HepG2 (cell line): ENCODE results near the gene CSTF3. TPM values are rescaled to one million over a fixed set of nuclear protein-coding genes. Genes with fewer than 3 reads are reported as not detected.

Experiments
- ATAC-seq: fragments of 200-7000 bp; cut with Tn5 transposase; 3 replicates; pipeline ENCODE4 v1.9.1; 2020; ENCODE audit warnings: mild to moderate bottlenecking, moderate library complexity
- BruUV-seq: library from RNA; stranded (reverse); fragments of 400-500 nt; replicated peaks from 2 replicates; lab custom pipeline; 2021; lab: Mats Ljungman, UMichigan
- CTCF ChIA-PET: fragments of 300-600 bp; formaldehyde crosslinking; extraction: SDS; loops from one replicate; lab custom pipeline; 2021; ENCODE audit warnings: low total read pairs, inconsistent platforms, low intra/inter-chr PET ratio; lab: Yijun Ruan, JAX
- POLR2A ChIA-PET: fragments of 350-600 bp; sonication (Branson Sonifier 250); formaldehyde crosslinking; loops from one replicate; lab custom pipeline; 2020; ENCODE audit warnings: antibody characterized with exemption, inconsistent platforms; lab: Yijun Ruan, JAX
- DNase-seq: peaks from one replicate; pipeline ENCODE4 v3.0.0-alpha.2; 2015; ENCODE audit warnings: low spot score
- FAIRE-seq: peaks from 3 replicates; lab custom pipeline; 2011; peaks lifted over from hg19 to GRCh38; lab: Jason Lieb, UNC
- H2AFZ ChIP-seq: one replicate; pipeline ENCODE4 v1.6.1; 2011; ENCODE audit warnings: low read length, inconsistent platforms
- H3K27ac ChIP-seq: fragments of 300-600 bp; 3 replicates; pipeline ENCODE4 v1.8.0; 2011; ENCODE audit warnings: mixed run types, mild to moderate bottlenecking, mixed read lengths, low read length, inconsistent platforms; ENCODE audit not compliant: insufficient read depth; ENCODE audit errors: extremely low read length
- H3K27me3 ChIP-seq, 2 experiments: fragments of 200-600 bp in 1 of 2; 2 replicates in 1 of 2; 3 replicates in 1 of 2; pipeline versions ENCODE4 v1.6.0 to v1.8.0; 2011; ENCODE audit warnings: low read length in 2 of 2, mild to moderate bottlenecking in 2 of 2, moderate library complexity in 2 of 2, inconsistent platforms in 1 of 2; ENCODE audit not compliant: insufficient read depth in 2 of 2, control insufficient read depth in 1 of 2
- H3K36me3 ChIP-seq, 2 experiments: fragments of 200-600 bp in 1 of 2; replicated peaks in 1 of 2; 2 replicates in 1 of 2; 3 replicates in 1 of 2; pipeline versions ENCODE4 v1.5.1 to v1.8.0; 2011; ENCODE audit warnings: low read length in 2 of 2, inconsistent platforms in 1 of 2; ENCODE audit not compliant: insufficient read depth in 2 of 2, control insufficient read depth in 1 of 2
- H3K4me1 ChIP-seq: 2 replicates; pipeline ENCODE4 v1.5.1; 2012; ENCODE audit warnings: low read length, inconsistent platforms; ENCODE audit not compliant: insufficient read depth
- H3K4me2 ChIP-seq: 2 replicates; pipeline ENCODE4 v1.6.0; 2011; ENCODE audit warnings: low read depth, low read length, inconsistent platforms
- H3K4me3 ChIP-seq, 3 experiments: fragments of 200-600 bp in 1 of 3; sonication (generic), shearing (Covaris generic) in 1 of 3; replicated peaks in 1 of 3; 2 replicates each; pipeline ENCODE4 v1.5.1; 2011 to 2016; ENCODE audit warnings: low read length in 3 of 3, inconsistent platforms in 2 of 3, low read depth in 2 of 3, mild to moderate bottlenecking in 2 of 3, control low read depth in 1 of 3, mixed read lengths in 1 of 3; ENCODE audit not compliant: insufficient read depth in 1 of 3
- H3K79me2 ChIP-seq: one replicate; pipeline ENCODE4 v1.6.1; 2011; ENCODE audit warnings: low read length, inconsistent platforms; ENCODE audit not compliant: insufficient read depth
- H3K9ac ChIP-seq: 2 replicates; pipeline ENCODE4 v1.6.0; 2011; ENCODE audit warnings: mild to moderate bottlenecking, low read depth, low read length, inconsistent platforms; ENCODE audit not compliant: insufficient read depth
- H3K9me3 ChIP-seq: 2 replicates; pipeline ENCODE4 v1.5.1; 2012; ENCODE audit warnings: mild to moderate bottlenecking, low read length
- H4K20me1 ChIP-seq: 2 replicates; pipeline ENCODE4 v1.6.0; 2011; ENCODE audit warnings: inconsistent platforms, mild to moderate bottlenecking, low read length, moderate library complexity; ENCODE audit not compliant: insufficient read depth
- ARID2 ChIP-seq: sonication (generic); formaldehyde crosslinking; IDR thresholded peaks from 2 replicates; pipeline ENCODE4 v1.8.1; 2022; ENCODE audit warnings: mild to moderate bottlenecking, missing genetic modification reagents, borderline replicate concordance
- CREB1 ChIP-seq, 2 experiments: fragments of 450-650 bp in 1 of 2; IDR thresholded peaks; 2 replicates each; pipeline ENCODE4 v1.6.1; 2016 to 2017; ENCODE audit warnings: control low read depth in 1 of 2, mild to moderate bottlenecking in 1 of 2, missing compliant biosample characterization in 1 of 2, missing genetic modification characterization in 1 of 2
- GATAD2A ChIP-seq: IDR thresholded peaks from 2 replicates; pipeline ENCODE4 v1.6.1; 2016
- HHEX ChIP-seq: IDR thresholded peaks from 2 replicates; pipeline ENCODE4 v1.6.1; 2016; ENCODE audit warnings: control low read depth
- MTA1 ChIP-seq: sonication (generic); formaldehyde crosslinking; IDR thresholded peaks from 2 replicates; pipeline ENCODE4 v1.4.0; 2020; ENCODE audit warnings: missing genetic modification reagents, mild to moderate bottlenecking, borderline replicate concordance
- PCBP2 ChIP-seq: fragments of 200-400 bp; formaldehyde crosslinking; optimal IDR thresholded peaks from 2 replicates; pipeline ENCODE3; 2018; ENCODE audit warnings: low read length, low read depth; ENCODE audit not compliant: poor library complexity, severe bottlenecking
- PRPF4 ChIP-seq: fragments of 200-400 bp; formaldehyde crosslinking; IDR thresholded peaks from 2 replicates; pipeline ENCODE4 v1.6.1; 2016; ENCODE audit warnings: low read length, low read depth; ENCODE audit not compliant: poor library complexity, severe bottlenecking
- SNAPC2 ChIP-seq: sonication (generic); formaldehyde crosslinking; IDR thresholded peaks from 2 replicates; pipeline ENCODE4 v1.8.1; 2022; ENCODE audit warnings: mild to moderate bottlenecking, missing genetic modification reagents
- SRSF9 ChIP-seq: fragments of 200-400 bp; formaldehyde crosslinking; IDR thresholded peaks from 2 replicates; pipeline ENCODE4 v1.6.1; 2018; ENCODE audit warnings: borderline replicate concordance, mild to moderate bottlenecking, low read depth, low read length; ENCODE audit not compliant: insufficient read depth, poor library complexity, severe bottlenecking
- ZBTB21 ChIP-seq: sonication (generic); formaldehyde crosslinking; IDR thresholded peaks from 2 replicates; pipeline ENCODE4 v1.4.0; 2020; ENCODE audit warnings: missing genetic modification reagents
- ZNF616 ChIP-seq: sonication (generic); formaldehyde crosslinking; IDR thresholded peaks from 2 replicates; pipeline ENCODE4 v1.5.0; 2020; ENCODE audit warnings: low read depth, mild to moderate bottlenecking, missing genetic modification reagents
- WGBS: methylation state at CpG from one replicate; pipeline ENCODE4 v1.1.6; 2017; ENCODE audit warnings: low lambda C conversion rate; 5-methylcytosine and 5-hydroxymethylcytosine counted together
- in situ Hi-C: cut with HindIII; loops from 2 replicates; pipeline ENCODE4 v1.10.0; 2017; ENCODE audit warnings: low pct_unique_long_range_greater_than_20kb; ENCODE audit not compliant: extremely low pct_ligation_motif_present
- intact Hi-C: fragments of 100-400 bp; cut with micrococcal nuclease; formaldehyde crosslinking; loops from one replicate; pipeline ENCODE4 v1.10.0; 2022; ENCODE audit not compliant: unreplicated experiment
- polyA plus RNA-seq, 8 experiments: library from polyadenylated mRNA; depleted of rRNA in 3 of 8; stranded (reverse) in 7 of 8; unstranded in 1 of 8; fragments of >200 nt; fragmentation: Illumina TruSeq in 4 of 8; extraction: Trizol in 4 of 8; gene quantifications; 2 replicates each; pipeline versions ENCODE4 v1.2.1 to v1.2.3, GENCODE V29; 2011 to 2016; ENCODE audit warnings: low read depth in 4 of 8, missing spikeins in 1 of 8, mixed read lengths in 1 of 8; ENCODE audit not compliant: insufficient read depth in 1 of 8
- total RNA-seq, 5 experiments: library from RNA; depleted of rRNA; stranded (reverse); fragments of >200 nt; fragmentation: Illumina TruSeq; extraction: Trizol; gene quantifications; 2 replicates each; pipeline ENCODE4 v1.2.3, GENCODE V29; 2016; ENCODE audit warnings: low read depth in 1 of 5

CSTF3 gene
- total and polyA plus RNA-seq, 2 of the 13 experiments (the other 11 are each of a cell fraction or from before 2014, with no cell fraction given) = 21.5 to 43.6 TPM

GRCh38 chr11:33132510-33132909 lies 28.8 kb downstream of the CSTF3 start:
- WGBS = 98% methylated on average over 4 of the region's 4 CpGs
- no peak overlapping the region for H3K4me2 ChIP-seq
- H3K36me3 ChIP-seq = no peaks in the 10 kb centered on the region; a peak in 2 of 5 replicates
- H3K9ac ChIP-seq = no peak overlapping the region
- no peak overlapping the region for H3K27ac ChIP-seq
- no peaks in the 10 kb centered on the region for H3K9me3 ChIP-seq
- no peaks in the 10 kb centered on the region for H3K79me2 ChIP-seq
- ChIA-PET CTCF (no interaction called here), POLR2A (no interaction called here)
- H3K4me1 ChIP-seq = no peaks in the 10 kb centered on the region
- FAIRE-seq = no peak
- in situ Hi-C loops = no loop called here
- no peaks in the 10 kb centered on the region for H3K27me3 ChIP-seq
- no peak for DNase-seq
- TF ChIP-seq ZBTB21 (CRISPR knock-in tag) (no peak), PCBP2 (no peak), MTA1 (CRISPR knock-in tag) (no peak), HHEX (CRISPR knock-in tag) (no peak), SNAPC2 (CRISPR knock-in tag) (no peak), ARID2 (CRISPR knock-in tag) (no peak), PRPF4 (no peak), SRSF9 (no peak), ZNF616 (CRISPR knock-in tag) (no peak), CREB1 (IDR thresholded peaks at IDR 0.05) (no peak), CREB1 (CRISPR knock-in tag; IDR thresholded peaks at IDR 0.05) (no peak), GATAD2A (CRISPR knock-in tag) (no peak)
- intact Hi-C loops = no loop called here
- BruUV-seq = no TSS peak
- H3K4me3 ChIP-seq = no peak overlapping the region
- no peak overlapping the region for H2AFZ ChIP-seq
- ATAC-seq = no peak
- H4K20me1 ChIP-seq = no peaks in the 10 kb centered on the region
